Measurements from ENCODE around the gene SIL1.
"Not testable (repeated sequence)": the region's sequence is repeated elsewhere in the genome, so short reads cannot be mapped to it uniquely, and the experiment has no call there.

SIL1 gene

DNA sequence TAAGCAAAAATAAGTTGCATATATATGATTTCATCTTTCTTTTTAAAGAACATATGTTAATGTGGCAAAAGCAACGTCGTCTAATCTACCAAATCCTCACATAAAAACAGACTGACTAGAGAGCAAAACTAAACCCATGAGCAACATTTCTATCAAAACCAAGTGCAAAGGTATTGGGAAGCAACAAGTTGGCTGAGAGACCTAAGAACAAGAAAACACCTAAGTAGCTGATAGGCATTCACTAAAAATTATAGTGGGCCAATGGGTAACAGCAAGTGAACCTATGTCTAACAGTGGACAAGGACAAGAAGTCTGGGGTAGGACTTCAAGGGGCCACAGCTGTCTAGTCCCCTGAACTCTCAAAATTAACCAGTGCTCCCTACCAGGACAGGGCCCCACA, 130.1 kb downstream of the SIL1 start:
- no peak for DNase-seq (ENCODE audit: low spot score)

DNA sequence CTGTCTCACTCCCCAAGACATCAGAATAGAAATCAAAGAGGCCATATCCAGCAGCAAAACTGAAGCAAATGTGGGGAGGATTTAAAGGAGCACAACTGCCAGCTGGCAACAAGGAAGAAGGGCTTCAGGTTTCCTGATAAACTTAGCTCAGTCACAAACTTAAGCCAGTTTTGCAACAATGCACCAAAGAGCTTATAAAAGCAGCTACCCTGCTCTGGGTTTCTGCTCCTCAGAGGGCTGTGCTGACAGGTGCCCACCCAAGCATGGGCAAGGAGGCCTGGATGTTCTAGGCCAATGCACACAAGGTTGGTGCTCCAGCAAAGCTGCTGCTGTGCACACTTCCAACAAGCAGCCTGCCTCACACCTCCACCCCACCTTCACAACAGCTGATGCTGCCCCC, 132.9 kb downstream of the SIL1 start:
- no peak for DNase-seq (ENCODE audit: low spot score)

GRCh38 chr5:139064613-139065012, 133.6 kb downstream of the SIL1 start:
- DNase-seq (ENCODE audit: low spot score): no peak

DNA sequence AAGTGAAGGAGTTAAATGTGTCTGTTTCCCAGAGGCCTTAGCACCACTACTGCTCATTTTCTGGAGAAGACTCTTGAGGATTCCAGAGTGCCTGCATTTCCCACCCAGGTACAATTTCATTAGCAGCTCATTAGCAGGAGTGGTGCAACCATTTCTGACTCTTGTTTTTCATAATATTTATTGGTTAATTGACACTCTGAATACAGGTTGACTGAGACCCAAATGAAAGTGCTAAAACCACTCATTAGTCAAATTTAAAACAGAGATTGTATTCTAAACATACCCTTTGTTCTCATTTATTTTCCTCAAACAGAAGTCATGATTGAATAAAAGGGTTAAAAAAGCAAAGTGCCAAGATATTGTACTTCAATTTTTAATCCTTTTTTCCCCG, 134.5 kb downstream of the SIL1 start:
- DNase-seq (ENCODE audit: low spot score): no peak

- no peak for DNase-seq (ENCODE audit: low spot score)
Observed at GRCh38 chr5:139062910-139063663, 135.1 kb downstream of the SIL1 start.

DNA sequence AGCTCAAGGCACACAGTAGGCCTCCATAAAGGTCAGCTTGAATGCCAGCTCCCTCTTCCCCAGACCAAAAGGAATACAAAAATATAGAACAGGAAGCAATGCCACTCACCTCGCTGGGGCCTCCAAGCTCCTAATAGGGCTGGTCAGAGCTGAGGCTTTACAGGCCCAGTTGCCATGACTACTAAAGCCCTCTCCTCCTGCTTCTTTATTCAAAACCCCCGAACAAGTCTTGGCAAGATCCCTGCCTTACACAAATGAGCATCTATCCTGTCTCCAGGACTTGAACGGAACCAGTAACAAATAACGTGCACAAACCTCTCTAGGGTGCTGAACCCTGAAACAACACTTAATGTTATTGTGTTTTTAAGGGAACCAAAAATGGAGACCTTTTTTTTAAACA, 136.3 kb downstream of the SIL1 start:
- DNase-seq (ENCODE audit: low spot score): no peak

DNA sequence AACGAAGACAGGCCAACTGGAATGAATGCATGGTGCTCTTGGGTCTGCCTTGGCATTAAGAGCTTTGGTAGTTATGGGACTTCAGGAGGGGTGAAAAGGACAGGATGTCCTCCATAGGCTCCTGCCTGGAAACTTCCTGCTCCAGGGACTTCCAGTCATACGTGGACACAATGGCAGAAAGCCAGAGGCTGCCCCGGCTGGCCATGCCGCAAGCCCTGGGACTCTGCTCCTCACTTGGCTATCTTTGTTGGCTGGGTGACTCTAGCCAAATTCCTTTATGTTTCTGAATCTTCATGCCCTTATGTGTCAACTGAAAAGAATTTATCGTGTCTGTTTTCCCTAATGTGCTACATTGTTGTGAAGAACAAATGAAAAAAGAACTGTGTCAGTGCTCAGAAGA, 136.9 kb downstream of the SIL1 start:
- peak; percentile 65 for DNase-seq (ENCODE audit: low spot score)

GRCh38 chr5:139058121-139058520, 140.0 kb downstream of the SIL1 start:
- peak; percentile 13 for DNase-seq (ENCODE audit: low spot score)

GRCh38 chr5:139057045-139057939, 140.9 kb downstream of the SIL1 start:
- not testable (repeated sequence) for DNase-seq (ENCODE audit: low spot score)

GRCh38 chr5:139052975-139053374, 145.2 kb downstream of the SIL1 start:
- DNase-seq (ENCODE audit: low spot score): no peak

DNA sequence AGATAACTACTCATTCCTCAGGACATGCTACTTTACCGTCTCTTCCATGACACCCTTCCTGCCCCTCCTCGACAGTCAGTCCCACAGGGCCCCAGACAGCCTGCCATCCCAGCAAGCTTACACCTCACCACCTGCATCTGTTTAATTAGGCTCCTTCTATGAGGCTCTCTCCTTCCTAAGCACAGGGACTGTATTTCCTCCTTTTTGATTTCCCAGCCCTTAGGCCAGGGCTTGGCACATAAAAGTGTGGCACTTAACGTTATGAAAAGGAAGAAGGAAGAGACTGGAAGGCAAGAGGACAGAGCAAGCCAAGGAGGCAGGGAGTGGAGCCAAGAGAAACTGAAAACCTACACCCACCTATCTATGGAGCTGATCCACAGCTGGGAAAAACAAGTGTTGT, 146.8 kb downstream of the SIL1 start:
- no peak for DNase-seq (ENCODE audit: low spot score)

GRCh38 chr5:139050432-139050831, 147.7 kb downstream of the SIL1 start:
- DNase-seq (ENCODE audit: low spot score): no peak

DNA sequence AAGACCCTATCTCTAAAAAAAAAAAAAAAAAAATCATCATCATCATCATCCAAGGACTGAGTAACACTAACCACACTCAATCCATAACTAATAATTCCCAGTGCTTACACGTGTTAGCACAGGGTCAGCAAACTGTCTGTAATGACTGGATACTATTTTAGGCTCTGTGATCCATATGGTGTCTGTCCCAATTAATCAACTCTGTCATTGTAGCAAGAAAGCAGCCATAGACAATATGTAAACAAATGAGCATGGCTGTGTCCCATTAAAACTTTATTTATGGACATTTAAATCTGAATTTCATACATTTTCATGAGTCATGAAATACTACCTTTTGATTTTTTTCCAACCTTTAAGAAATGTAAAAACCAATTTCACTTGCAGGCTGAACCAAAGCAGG, 148.4 kb downstream of the SIL1 start:
- no peak for DNase-seq (ENCODE audit: low spot score)

- DNase-seq (ENCODE audit: low spot score): no peak
Observed at GRCh38 chr5:139046551-139046950, 151.6 kb downstream of the SIL1 start.

DNA sequence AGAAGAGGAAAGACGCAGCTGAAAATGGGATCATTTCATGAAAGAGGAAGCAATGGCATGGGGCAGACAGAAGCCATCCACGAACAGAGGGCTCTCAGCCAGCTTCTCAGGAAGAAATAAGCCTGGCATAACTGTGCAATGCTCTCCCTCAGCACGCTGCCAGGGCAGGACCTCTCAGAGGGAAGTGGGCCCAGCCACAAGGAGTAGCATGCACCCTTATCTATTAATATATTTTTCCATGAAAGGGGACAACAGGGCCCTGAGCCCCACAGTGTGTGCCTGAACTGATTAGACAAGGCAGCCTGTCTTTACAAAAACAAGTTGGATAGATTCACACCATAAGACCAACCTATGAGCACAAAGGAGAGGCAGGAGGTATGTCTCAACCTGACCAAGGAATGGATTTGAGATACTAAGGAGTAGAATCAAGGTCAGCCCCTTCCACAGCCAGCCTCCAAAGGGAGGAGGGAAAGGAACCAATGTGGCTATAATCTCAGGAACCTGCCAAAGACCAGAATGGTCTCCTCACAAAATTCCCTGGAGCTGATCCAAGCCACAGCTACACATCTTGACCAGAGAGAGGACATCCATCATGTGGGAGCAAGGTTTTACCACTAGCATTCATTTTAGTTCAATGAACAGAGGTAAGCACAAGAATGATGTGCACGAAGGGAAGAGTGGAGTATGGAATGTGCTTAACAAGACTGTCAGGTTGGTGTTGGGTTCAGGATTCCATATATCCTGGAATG, 154.8 kb downstream of the SIL1 start:
- DNase-seq (ENCODE audit: low spot score): no peak

DNA sequence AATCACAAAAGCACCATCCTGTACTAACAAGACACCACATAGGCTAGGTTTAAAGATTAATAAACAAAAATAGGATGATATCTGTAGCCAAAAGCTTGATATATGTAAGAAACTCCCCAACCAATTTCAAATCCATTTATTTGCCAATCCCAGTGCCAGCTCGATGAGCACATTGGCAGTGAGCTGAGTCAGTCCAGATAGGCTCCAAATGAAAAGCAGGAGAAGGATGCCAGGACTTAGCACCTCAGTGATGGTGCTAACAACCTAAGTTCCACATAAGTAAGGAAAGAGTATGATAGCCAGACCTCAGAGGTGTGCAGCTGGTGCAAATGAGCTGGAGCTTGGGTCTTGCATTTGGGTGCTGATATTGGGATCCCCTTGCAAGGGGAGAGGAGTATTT, 158.1 kb downstream of the SIL1 start:
- no peak for DNase-seq (ENCODE audit: low spot score)

GRCh38 chr5:139038613-139039305, 159.4 kb downstream of the SIL1 start:
- no peak for DNase-seq (ENCODE audit: low spot score)

DNA sequence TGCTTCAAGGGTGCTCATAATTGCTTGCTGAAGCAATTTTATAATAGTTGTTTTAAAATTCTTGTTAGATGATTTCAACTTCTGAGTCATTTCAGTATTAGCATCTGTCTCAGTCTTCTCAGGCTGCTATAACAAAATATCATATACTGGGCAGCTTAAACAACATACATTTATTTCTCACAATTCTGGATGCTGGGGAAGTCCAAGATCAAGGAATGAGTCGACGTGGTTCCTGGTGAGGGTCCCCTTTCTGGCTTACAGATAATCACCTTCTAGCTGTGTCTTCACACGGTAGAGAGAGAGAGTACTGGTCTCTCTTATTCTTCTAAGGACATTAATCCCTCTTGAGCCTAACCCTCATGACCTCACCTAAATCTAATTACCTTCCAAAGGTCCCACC, 160.4 kb downstream of the SIL1 start:
- DNase-seq (ENCODE audit: low spot score): no peak

GRCh38 chr5:139036332-139036731, 161.8 kb downstream of the SIL1 start:
- DNase-seq (ENCODE audit: low spot score): not testable (repeated sequence)

- DNase-seq (ENCODE audit: low spot score): no peak
Observed at GRCh38 chr5:139027150-139027549, 171.0 kb downstream of the SIL1 start.

GRCh38 chr5:139025651-139026050, 172.5 kb downstream of the SIL1 start:
- no peak for DNase-seq (ENCODE audit: low spot score)

- DNase-seq (ENCODE audit: low spot score): no peak
Observed at GRCh38 chr5:139023286-139023685, 174.9 kb downstream of the SIL1 start.
